HUDEP-2 (cell line): Measurements from ENCODE around the gene PRCC.

ENCODE experiments used
- DNase-seq, 76 experiments: peaks; one replicate each; lab custom pipeline; 2025; ENCODE audit not compliant: unreplicated experiment in 76 of 76; lab: John Stamatoyannopoulos, UW

The PRCC gene

DNA sequence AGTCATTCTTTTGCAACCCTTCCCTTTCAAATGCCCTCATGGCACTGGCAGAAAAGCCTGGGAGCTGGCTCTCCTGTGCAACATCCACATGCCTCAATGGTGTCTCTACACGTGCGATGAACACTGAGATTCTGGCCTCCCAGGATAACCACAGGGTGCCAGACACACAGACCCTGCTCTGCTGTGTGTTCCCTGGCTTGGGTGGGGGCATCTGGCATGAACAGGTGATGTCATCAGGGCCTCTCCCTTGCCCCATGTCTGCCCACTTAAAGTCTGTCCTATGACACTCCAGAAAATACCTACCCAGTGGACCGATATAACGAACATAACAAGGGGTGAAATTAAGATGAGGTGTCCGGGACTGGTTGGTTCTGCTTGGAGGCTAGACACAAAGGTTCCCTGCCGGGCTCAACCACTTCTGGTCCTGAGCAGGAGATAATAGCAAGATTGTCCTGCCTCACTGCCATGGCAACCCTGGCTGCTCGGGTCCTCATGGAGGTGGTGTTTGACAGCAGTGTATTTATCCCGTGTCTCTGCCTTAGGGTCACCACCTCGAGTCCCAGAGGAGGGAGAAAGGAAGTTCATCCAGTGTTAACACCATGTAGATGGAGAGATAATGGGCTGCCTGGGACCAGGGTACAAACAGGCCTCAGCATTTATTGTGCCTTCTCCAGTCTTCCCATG lies 72.2 kb downstream of the PRCC start:
- DNase-seq: no peak

DNA sequence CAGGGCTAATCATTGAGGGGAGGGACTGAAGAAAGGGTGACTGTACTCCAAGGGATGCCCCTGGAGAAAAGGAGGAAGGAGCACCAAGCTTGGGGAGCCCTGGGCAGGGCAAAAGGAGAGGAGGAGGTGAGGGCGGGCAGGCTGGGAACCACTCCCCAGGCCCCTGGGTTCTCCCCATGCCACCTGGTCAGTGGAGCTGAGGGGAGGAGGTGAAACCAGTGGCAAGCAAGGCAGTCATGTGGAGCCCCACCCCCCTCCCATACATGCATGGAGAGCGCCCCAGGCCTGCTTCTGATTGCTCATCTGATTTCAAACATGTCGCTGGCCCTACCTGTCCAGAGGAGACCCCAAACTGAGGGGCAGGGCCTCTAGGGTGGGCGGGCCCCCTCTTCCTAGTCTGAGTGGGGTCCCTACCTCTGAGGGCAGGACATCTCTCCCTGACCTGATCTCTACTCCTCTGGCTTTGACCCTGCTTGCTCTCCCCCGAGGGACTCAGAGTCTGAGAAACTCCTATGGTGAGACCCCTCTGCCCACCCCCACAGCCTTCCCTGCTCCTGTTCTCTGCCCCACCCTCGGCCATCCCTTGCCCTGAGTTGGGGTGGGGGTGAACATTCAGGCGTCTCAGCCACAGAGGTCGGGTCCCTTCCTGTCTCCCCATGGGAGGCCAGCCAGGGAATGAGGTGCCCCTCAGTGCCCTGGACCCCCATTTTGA lies 73.0 kb downstream of the PRCC start:
- DNase-seq: no peak

DNA sequence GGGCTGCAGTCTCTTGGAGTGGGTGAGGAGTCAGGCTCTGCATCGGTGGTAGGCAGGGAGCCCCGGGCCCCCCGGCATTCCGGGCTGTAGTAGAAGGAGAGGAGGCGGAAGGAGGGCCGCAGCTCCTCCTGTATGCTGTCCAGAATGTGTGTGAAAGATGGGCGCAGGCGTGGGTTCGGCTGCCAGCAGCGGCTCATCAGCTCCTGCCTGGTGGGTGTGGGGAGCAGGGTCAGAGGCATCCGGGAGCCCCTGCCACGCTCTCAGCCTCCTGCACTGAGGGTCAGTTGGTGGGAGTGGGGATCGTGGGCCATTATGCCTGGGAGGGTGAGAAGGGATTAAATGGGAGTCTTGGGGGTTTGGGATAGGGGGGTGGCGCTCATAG lies 73.6 kb downstream of the PRCC start:
- DNase-seq: no peak

DNA sequence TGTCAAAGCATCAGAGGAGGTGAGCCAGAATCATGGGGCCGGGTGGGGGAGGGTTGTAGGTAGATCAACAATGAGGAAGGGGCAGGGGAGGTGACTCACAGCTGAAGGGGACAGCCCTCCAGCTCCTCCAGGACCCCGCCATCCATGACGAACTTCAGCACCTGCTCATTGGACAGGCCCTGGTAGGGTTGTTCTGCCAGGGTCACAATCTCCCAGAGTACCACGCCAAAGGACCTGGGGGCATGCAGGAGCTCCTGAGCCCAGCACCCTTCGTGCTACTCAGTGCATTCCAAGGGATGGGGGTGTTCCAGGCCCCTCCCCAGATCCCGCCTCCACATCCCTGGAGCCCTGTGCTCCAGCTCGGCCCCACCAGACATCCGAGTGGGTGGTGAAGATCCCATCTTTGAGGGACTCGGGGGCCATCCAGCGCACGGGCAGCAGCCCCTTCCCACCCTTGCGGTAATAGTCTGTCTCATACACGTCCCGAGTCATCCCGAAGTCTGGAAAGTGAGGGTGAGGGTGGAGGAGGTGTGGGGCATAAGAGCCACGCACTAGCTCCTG lies 74.0 kb downstream of the PRCC start:
- DNase-seq: no peak

DNA sequence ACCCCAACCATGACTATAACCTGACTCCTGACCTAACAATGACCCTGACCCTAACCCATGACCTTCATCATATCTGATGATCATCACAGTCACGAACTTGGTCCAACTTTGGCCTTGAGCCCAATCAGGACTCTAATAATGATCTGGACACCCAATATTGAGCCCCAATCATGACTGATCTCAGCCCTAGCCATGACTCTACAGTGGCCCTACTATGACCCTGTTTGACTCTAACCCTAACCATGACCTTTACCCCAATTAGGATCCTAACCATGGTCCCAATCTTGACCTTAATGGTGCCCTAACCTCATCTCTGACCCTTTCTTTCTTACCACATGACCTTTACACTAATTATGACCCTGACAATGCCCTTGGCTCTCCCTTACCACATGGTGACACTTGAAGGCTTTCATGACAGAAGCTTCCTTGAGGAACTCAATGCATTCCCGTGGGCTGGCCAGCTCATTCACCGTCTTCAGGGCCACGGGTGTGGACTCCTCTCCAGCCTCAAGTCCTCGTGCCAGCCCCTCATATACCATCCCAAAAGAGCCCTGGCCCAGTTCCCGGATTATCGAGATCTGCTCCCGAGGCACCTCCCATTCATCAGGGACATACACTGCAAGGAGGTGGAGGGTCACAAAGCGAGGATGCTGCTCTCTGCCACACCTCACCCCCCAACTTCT lies 75.4 kb downstream of the PRCC start:
- no peak for DNase-seq

DNA sequence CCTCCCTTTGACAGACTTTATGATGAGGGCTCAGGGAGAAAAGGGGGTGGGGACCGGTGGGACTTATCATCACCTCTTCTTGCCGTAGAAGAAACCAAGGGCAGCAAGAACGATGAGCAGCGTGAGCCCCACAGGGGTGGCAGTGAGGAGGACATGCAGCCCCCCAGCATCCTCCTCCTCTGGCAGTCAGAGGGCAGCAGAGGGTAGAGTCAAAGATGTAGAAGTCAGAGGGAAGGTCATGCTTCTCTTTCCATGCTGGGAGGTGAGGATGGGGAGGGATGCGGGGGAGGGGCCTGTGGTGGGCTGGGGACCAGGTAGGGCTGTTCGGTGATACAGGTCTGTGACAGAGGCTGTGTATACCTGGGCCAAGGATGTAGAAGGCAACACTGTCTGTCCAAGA lies 76.8 kb downstream of the PRCC start:
- no peak for DNase-seq

DNA sequence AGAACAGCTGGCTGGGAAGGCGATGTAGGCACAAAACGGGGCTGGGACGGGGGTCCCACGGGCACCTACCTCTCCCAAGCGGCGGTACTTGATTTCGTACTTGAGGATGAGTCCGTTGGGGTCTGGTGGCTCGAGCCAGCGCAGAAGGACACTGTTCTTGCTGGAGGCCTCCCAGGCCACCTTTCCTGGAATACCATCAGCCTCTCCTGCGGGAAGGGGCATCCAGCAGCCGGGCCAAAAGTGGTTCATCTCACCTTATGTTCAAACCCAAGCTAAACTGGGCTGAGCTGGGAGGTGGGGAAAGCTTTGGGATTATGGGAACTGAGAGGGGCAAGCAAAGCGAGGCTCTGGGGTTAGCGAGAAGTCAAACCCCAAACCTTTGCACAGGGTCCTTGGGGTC lies 77.3 kb downstream of the PRCC start:
- no peak for DNase-seq

DNA sequence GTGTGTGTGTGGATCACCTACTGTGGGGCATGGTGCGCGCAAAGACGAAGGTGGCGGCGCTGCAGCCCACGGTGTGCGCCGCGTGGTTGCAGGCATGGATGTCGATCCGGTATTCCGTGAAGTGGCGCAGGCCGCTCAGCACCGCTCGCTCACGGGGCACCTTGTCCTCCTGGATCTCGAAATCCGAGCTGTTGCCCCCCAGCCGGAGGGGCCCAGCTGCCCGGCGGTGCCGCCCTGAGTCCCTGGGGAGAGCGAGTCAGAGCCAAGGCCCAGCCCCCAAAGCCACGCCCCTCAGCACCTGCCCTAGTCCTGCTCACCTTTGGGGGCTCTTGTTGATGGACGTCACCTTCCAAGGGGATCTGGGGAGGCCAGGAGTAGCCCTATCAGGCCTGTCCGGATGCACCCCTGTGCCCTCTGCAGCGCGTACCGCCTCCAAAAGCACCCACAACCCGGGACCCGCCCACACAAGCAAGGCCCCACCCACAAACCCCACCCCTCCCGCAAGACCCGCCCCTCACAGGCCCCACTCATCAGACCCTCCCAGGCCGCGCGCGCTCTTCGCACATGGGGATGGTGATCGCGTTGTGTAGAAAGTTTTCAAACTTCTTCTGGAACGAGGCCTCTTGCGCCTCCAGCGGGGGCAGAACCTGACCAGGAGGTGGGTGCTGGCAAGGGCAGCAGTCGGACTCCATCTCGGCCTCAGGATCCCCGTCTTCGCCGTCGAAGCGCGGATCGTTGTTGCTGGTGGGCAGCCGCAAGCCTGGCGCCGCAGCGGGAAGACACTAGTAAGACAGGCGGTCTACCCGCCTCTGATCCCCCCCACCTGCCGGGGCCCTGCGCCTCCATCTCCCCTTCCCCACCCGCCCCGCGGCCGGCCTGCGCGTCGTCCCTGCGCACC lies 78.0 kb downstream of the PRCC start:
- DNase-seq: no peak

DNA sequence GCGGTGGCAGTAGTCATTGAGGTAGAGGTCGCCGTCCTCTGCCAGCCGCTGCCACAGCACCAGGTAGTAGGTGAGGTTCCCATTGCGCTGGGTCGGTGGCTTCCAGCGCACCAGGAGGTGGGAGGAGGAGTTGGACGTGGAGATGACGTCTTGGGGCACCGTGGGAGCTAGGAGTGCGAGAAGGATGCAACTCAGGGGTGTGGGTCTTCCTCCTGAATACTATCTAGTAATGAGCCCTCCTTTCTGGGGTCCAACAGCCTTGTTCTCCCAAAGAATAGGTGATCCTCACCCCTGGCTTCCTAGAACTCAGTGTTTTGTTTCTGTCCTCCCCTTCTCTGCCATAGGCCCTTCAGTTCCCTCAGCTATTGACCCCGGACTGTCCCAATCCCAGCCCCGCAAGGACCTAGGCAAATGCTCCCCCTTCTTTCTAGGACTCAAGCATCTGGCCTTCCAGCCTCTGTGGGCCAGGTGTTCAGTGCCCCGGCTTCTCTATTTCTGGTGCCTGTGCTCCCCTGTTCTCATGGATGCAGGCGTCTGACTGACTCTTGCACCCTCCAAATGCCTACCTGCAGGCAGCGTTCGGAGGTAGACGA lies 78.7 kb downstream of the PRCC start:
- no peak for DNase-seq

DNA sequence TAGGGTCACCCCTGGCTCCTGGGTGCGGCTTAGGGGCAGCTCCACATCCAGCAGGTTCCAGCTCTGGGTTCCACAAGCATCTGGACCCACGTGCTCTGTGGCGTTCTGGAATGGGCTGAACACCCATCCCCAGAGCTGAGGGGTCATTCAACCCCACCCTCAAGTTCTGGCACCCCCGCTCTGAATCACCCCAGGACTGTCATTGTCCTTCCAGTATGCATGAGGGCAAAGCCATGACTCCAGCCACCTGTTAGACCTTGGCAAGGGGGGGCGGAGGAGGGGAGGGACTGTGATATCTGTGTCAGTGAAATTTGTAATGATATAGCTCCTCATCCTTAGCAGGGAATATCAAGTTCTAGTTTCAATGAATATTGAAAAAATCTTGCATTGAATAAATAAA lies 79.3 kb downstream of the PRCC start:
- no peak for DNase-seq

DNA sequence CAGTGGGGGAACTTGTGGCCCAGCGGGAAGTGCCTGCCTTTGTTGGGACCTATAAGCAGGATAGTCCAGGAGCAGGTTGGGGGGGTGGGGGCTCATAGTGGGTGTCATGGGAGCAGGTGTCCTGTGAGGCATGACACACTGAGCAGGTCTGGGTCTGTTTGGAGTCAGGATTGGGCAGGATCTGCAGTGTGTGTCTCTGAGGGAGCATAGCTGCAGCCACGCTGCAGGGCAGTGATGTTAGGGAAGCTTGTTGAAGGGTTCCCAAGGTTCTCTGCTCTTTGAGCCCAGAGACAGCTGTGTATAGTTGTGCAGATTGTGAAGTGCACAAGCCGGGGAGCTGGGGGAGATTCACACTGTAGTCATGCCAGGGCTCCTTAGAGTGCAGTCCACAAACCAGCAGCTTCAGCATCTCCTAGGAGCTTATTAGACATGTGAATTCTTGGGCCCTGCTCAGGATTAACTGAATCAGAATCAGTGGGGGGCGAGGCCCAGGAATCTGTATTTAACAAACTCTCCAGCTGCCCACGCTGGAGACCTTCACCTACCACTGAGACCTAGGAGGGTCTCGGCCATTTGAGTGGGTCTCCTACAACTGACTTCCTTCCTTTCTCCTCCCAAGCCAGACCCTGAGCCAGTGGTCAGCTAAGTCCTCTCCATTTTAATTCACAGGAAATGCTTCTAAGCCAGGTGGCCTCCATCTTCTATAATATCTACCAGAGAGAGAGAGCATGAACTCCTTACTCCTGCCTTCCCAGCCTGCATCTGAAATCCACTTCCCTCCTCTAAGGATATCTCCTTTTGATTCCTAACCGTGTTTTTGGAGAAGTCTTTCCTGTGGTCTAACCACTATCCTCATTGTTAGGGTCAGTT lies 80.5 kb downstream of the PRCC start:
- no peak for DNase-seq

DNA sequence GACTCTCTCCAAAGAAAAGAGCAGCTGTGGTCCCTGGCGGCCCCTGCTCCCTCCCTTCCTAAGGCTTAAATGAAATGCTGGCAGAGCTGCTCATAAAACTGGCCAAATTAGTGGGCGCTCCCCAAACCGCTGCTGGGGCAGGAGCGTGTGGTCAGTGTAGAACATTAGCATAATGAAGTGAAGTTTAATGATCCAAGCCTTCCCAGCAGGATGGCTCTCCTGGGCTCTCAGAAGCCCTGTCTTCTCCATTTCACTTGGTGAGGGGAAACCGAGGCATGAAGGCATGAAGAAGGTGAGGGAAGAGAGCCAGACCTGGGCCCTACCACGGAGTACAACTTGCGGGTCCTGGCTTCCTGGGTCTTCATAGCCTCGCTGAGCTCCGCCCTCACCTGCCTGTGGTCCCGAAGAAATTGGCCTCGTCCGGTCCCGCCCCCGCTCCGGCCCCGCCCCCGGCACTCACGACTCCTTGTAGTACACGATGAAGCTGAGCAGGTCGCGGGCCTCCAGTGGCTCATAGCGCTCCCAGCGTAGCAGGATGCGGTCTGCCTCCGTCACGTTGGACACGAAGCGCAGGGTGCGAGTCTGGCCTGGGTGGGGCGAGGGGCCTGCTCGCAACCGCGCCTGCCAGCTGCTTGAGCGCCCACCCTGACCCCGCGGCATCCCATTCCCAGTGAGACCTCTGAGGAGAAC lies 81.3 kb downstream of the PRCC start:
- DNase-seq: no peak

DNA sequence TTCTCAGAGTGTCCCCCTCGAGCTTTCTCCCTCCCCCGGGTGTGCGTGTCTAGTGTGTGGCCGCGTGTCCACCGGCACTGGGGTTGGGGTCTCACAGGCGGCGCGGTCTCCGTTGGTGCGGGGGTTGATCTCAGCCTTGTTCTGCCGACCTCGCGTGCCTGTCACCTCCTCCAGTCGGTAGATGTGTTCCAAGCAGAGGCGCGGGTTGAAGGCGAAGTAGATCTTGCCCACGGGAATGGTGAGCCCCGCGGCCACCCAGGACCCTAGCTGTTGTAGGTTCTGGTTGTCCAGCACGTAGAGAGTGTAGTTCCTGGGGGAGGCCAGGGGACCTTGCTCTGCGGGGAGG lies 81.8 kb downstream of the PRCC start:
- no peak for DNase-seq
